CD4-positive, CD25-positive, alpha-beta regulatory T cell (primary cell): ENCODE data around the gene LRMDA. TPM values are rescaled to one million over a fixed set of nuclear protein-coding genes. Genes with fewer than 3 reads are reported as not detected.

Experiments
- ATAC-seq, 2 donors: fragments of 150-1000 bp; cut with Tn5 transposase; one replicate each; pipeline ENCODE4 v1.10.0; 2021; ENCODE audit warnings: low read depth in 2 of 2, moderate number of reproducible peaks in 2 of 2, moderate library complexity in 1 of 2
- DNase-seq, 3 donors: peaks; one replicate each; pipeline versions ENCODE4 v3.0.0 to v3.0.0-alpha.2; 2012 to 2022; ENCODE audit warnings: mixed read lengths in 1 of 3
- H3K27ac ChIP-seq: one replicate; pipeline ENCODE4 v1.7.0; 2013; ENCODE audit warnings: mild to moderate bottlenecking, low read length; ENCODE audit not compliant: insufficient read depth, poor library complexity, severe bottlenecking
- H3K27me3 ChIP-seq: one replicate; pipeline ENCODE4 v1.7.0; 2013; ENCODE audit warnings: low read length; ENCODE audit not compliant: control insufficient read depth, insufficient read depth
- H3K36me3 ChIP-seq: one replicate; pipeline ENCODE4 v1.7.0; 2013; ENCODE audit warnings: mild to moderate bottlenecking, low read length, moderate library complexity; ENCODE audit not compliant: control insufficient read depth, insufficient read depth
- H3K4me1 ChIP-seq: 2 replicates; pipeline ENCODE4 v1.7.0; 2013; ENCODE audit warnings: mild to moderate bottlenecking, low read length; ENCODE audit not compliant: insufficient read depth, control insufficient read depth, poor library complexity, severe bottlenecking
- H3K4me3 ChIP-seq: one replicate; pipeline ENCODE4 v1.7.0; 2013; ENCODE audit warnings: low read depth, mild to moderate bottlenecking, low read length, moderate library complexity
- H3K9me3 ChIP-seq, 2 experiments: 1 replicate in 1 of 2; 2 replicates in 1 of 2; pipeline ENCODE4 v1.7.0; 2013; ENCODE audit warnings: low read length in 2 of 2, mild to moderate bottlenecking in 1 of 2, moderate library complexity in 1 of 2; ENCODE audit not compliant: control insufficient read depth in 2 of 2
- H3K27ac Mint-ChIP-seq, 3 donors: one replicate each; pipeline ENCODE4 v1.8.0; 2020 to 2022; ENCODE audit warnings: mild to moderate bottlenecking in 3 of 3, mixed read lengths in 3 of 3, moderate library complexity in 2 of 3
- H3K27me3 Mint-ChIP-seq: one replicate; pipeline ENCODE4 v1.8.0; 2022; ENCODE audit warnings: mild to moderate bottlenecking, mixed read lengths
- H3K36me3 Mint-ChIP-seq: one replicate; pipeline ENCODE4 v1.8.0; 2020; ENCODE audit warnings: mixed read lengths
- H3K4me1 Mint-ChIP-seq, 4 donors: one replicate each; pipeline ENCODE4 v1.8.0; 2020 to 2022; ENCODE audit warnings: mixed read lengths in 4 of 4, mild to moderate bottlenecking in 1 of 4
- H3K4me3 Mint-ChIP-seq, 4 donors: one replicate each; pipeline ENCODE4 v1.8.0; 2020 to 2022; ENCODE audit warnings: mild to moderate bottlenecking in 4 of 4, mixed read lengths in 4 of 4, moderate library complexity in 3 of 4
- H3K9me3 Mint-ChIP-seq, 7 donors: one replicate each; pipeline ENCODE4 v1.8.0; 2020 to 2022; ENCODE audit warnings: mixed read lengths in 7 of 7, mild to moderate bottlenecking in 3 of 7, moderate library complexity in 2 of 7
- polyA plus RNA-seq, 4 donors: library from polyadenylated mRNA; unstranded; fragments of 300-500 nt; fragmentation: Illumina TruSeq; gene quantifications; one replicate each; pipeline ENCODE4 v1.2.3, GENCODE V29; 2021
- total RNA-seq: library from RNA; stranded (reverse); gene quantifications from one replicate; pipeline ENCODE4 v1.2.3, GENCODE V29; 2022

The LRMDA gene
- total and polyA plus RNA-seq, 5 donors from 2014 or later: 0.10 TPM; not detected in 4

DNA sequence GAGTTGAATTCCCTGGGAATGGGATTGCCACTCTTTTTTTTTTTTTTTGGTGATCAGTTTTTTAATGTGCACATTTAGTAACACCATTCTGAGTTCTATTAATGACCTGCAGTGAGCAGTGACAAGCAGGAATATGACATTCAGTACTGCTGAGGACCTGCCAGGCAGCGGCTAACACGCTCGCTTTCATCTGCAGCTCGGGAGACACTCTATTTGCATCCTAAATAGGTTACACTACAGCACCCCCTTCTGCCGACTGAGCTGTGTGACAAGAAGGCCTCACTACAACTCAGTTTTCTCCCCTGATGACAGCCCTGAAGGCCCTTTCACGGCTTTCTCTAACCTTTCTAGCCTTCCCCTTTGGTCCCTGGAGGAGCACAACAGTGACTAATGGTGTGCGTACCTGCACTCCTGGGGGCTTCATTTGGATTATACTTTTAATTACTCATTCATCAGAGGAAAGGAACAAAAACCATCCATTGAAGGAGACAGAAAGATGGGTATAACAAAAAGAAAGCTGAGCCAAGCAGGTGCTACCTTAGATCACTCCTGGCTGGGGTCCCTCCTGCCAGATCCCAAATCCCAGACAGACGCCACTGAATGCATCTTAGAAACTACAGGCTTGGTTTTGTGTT lies 872.4 kb downstream of the LRMDA start:
- H3K36me3 Mint-ChIP-seq: no peaks in the 10 kb centered on the region
- peak overlapping the region in 1 of 3 donors; percentile 36 for H3K27ac Mint-ChIP-seq
- Histone ChIP-seq H3K36me3 (no peaks in the 10 kb centered on the region), H3K27me3 (no peaks in the 10 kb centered on the region), H3K9me3 (no peaks in the 10 kb centered on the region), H3K4me1 (no peaks in the 10 kb centered on the region), H3K4me3 (no peak overlapping the region), H3K27ac (no peak overlapping the region)
- DNase-seq (peak; percentile 2 to 62 (median 40)), ATAC-seq (peak in 1 of 2 donors; percentile 62)
- H3K4me1 Mint-ChIP-seq: peaks cover 0 to 18% (median 2%) of the 10 kb centered on the region in 4 donors
- peaks cover 4% of the 10 kb centered on the region for H3K27me3 Mint-ChIP-seq
- H3K4me3 Mint-ChIP-seq: no peak overlapping the region
- H3K9me3 Mint-ChIP-seq: peaks cover 0 to 4% (median 0%) of the 10 kb centered on the region in 7 donors

GRCh38 chr10:76305930-76306615 lies 874.6 kb downstream of the LRMDA start:
- no peaks in the 10 kb centered on the region for H3K36me3 ChIP-seq
- Mint-ChIP-seq H3K9me3 (peaks cover 0 to 2% (median 0%) of the 10 kb centered on the region in 7 donors), H3K4me1 (peaks cover 0 to 19% (median 2%) of the 10 kb centered on the region in 4 donors), H3K36me3 (no peaks in the 10 kb centered on the region), H3K4me3 (no peak overlapping the region), H3K27me3 (peaks cover 4% of the 10 kb centered on the region), H3K27ac (no peak overlapping the region)
- no peaks in the 10 kb centered on the region for H3K27me3 ChIP-seq
- ATAC-seq (no peak), DNase-seq (no peak)
- no peaks in the 10 kb centered on the region for H3K9me3 ChIP-seq
- H3K4me3 ChIP-seq: no peak overlapping the region
- no peaks in the 10 kb centered on the region for H3K4me1 ChIP-seq
- no peak overlapping the region for H3K27ac ChIP-seq

- H3K27ac ChIP-seq: no peak overlapping the region
- ATAC-seq (no peak), DNase-seq (no peak)
- no peak overlapping the region for H3K27ac Mint-ChIP-seq
- H3K4me3 ChIP-seq: no peak overlapping the region
- peaks cover 4% of the 10 kb centered on the region for H3K27me3 Mint-ChIP-seq
- no peak overlapping the region for H3K4me3 Mint-ChIP-seq
- no peaks in the 10 kb centered on the region for H3K36me3 Mint-ChIP-seq
- H3K27me3 ChIP-seq: no peaks in the 10 kb centered on the region
- H3K9me3 Mint-ChIP-seq: peaks cover 0 to 2% (median 0%) of the 10 kb centered on the region in 7 donors
- H3K9me3 ChIP-seq: no peaks in the 10 kb centered on the region
- H3K4me1 ChIP-seq: no peaks in the 10 kb centered on the region
- H3K36me3 ChIP-seq: no peaks in the 10 kb centered on the region
- peaks cover 0 to 15% (median 2%) of the 10 kb centered on the region in 4 donors for H3K4me1 Mint-ChIP-seq
Observed at GRCh38 chr10:76306856-76307255, 875.4 kb downstream of the LRMDA start.

DNA sequence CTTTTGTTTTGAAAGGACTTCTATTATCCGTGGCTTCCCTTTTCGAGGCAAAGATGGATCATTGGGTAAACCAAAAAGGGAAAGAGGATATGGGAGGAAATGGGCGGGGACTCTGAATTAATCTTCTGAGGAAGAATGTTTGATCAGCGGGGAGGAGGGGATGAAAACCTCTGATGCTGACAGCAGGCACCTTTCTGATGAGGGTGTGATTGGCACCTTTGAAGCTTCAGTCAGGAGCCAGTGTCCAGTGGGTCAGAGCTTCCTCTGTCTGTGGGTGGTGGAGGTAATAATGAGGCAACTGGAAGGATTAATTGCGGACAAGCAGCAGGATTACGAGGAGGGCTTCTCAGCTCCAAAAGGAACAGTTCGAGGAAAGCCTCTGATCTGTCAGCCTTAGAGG lies 877.6 kb downstream of the LRMDA start:
- no peak overlapping the region for H3K27ac ChIP-seq
- no peaks in the 10 kb centered on the region for H3K9me3 ChIP-seq
- H3K4me3 ChIP-seq: no peak overlapping the region
- no peaks in the 10 kb centered on the region for H3K36me3 Mint-ChIP-seq
- no peaks in the 10 kb centered on the region for H3K36me3 ChIP-seq
- DNase-seq (no peak), ATAC-seq (no peak)
- peaks cover 0 to 2% (median 0%) of the 10 kb centered on the region in 4 donors for H3K4me1 Mint-ChIP-seq
- no peaks in the 10 kb centered on the region for H3K27me3 ChIP-seq
- H3K9me3 Mint-ChIP-seq: peaks cover 0 to 2% (median 0%) of the 10 kb centered on the region in 7 donors
- no peaks in the 10 kb centered on the region for H3K4me1 ChIP-seq
- H3K27ac Mint-ChIP-seq: no peak overlapping the region
- H3K4me3 Mint-ChIP-seq: no peak overlapping the region
- H3K27me3 Mint-ChIP-seq: peaks cover 4% of the 10 kb centered on the region

DNA sequence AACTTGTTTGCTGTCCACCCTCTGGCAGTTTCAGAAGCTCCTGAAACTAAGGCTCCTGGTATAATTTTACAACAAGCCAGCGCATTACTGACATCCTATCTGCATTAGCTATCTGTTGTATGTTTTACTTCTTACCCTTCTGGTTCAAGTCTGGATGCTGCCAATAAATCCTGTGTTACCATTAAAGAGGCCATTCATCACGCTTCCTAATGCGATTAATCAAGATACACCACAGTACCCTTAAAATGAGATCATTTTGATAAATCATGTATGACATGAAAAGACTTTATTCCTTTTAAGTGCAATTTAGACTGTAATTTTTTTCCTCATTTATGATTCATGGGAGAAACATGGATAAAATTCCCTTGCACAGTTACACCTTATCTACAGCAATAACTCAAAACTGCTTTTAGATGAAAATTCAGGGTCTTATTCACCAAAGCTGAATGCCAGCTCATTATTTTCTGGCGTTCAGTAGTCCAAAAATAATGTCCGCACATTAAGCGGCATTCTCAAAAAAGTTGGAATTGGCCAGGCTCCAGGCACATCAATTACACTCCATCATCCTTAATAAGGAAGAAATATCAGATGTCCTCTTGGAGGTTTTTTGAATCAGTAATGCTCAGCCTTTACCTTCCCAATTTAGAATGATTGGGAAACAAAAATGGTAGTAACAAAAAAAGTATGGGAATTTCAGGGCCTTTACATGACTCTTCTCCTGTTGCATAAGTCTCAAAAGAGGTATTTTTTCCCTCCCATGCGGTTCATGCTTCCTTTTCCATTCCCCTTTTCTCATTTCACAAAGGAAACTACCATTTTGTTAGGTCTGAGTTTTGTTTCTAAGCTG lies 878.5 kb downstream of the LRMDA start:
- ATAC-seq: no peak

DNA sequence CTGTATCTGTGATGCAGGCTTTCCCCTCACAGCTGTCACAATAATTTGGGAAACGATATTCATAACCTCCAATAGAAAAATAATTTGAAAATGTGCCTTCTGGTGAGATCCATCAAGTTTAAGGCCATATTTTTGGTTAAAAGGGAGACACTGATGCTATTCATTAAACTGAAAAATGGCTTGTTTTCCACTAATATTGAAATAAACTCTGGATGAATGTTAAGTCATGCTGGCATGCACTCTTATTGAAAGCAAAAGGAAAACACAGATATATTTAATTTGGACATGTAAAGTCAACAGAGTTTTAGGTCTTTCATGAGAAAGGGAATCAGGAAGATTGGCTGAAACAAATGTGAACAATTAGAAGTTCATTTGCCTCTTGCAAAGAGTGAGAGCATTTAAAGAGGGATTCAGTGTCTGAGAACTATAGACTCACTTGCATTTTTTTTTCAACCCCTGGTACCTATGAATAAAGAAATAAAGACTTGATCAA lies 879.2 kb downstream of the LRMDA start:
- DNase-seq: no peak
- Histone ChIP-seq H3K4me1 (no peaks in the 10 kb centered on the region), H3K9me3 (no peaks in the 10 kb centered on the region), H3K4me3 (no peak overlapping the region), H3K36me3 (no peaks in the 10 kb centered on the region), H3K27ac (no peak overlapping the region), H3K27me3 (no peaks in the 10 kb centered on the region)
- no peaks in the 10 kb centered on the region for H3K27me3 Mint-ChIP-seq
- peaks cover 0 to 2% (median 0%) of the 10 kb centered on the region in 7 donors for H3K9me3 Mint-ChIP-seq
- no peak overlapping the region for H3K27ac Mint-ChIP-seq
- ATAC-seq: no peak
- peaks cover 0 to 2% (median 0%) of the 10 kb centered on the region in 4 donors for H3K4me1 Mint-ChIP-seq
- no peaks in the 10 kb centered on the region for H3K36me3 Mint-ChIP-seq
- H3K4me3 Mint-ChIP-seq: no peak overlapping the region

More for the DNA sequence above, 878.5 kb downstream of the LRMDA start:
- H3K27me3 Mint-ChIP-seq: no peaks in the 10 kb centered on the region
- H3K9me3 Mint-ChIP-seq: peaks cover 0 to 2% (median 0%) of the 10 kb centered on the region in 7 donors
- H3K4me1 Mint-ChIP-seq: peaks cover 0 to 2% (median 0%) of the 10 kb centered on the region in 4 donors
- no peak overlapping the region for H3K27ac ChIP-seq
- no peak for DNase-seq
- H3K36me3 ChIP-seq: no peaks in the 10 kb centered on the region
- no peak overlapping the region for H3K4me3 Mint-ChIP-seq
- no peaks in the 10 kb centered on the region for H3K4me1 ChIP-seq
- no peak overlapping the region for H3K4me3 ChIP-seq
- H3K27me3 ChIP-seq: no peaks in the 10 kb centered on the region
- H3K36me3 Mint-ChIP-seq: no peaks in the 10 kb centered on the region
- no peaks in the 10 kb centered on the region for H3K9me3 ChIP-seq
- no peak overlapping the region for H3K27ac Mint-ChIP-seq

GRCh38 chr10:76311752-76312636 lies 880.6 kb downstream of the LRMDA start:
- Mint-ChIP-seq H3K27me3 (no peaks in the 10 kb centered on the region), H3K4me3 (no peak overlapping the region), H3K27ac (no peak overlapping the region), H3K4me1 (peaks cover 0 to 2% (median 0%) of the 10 kb centered on the region in 4 donors), H3K36me3 (no peaks in the 10 kb centered on the region), H3K9me3 (peaks cover 0 to 2% (median 0%) of the 10 kb centered on the region in 7 donors)
- H3K4me3 ChIP-seq: no peak overlapping the region
- H3K9me3 ChIP-seq: no peaks in the 10 kb centered on the region
- H3K4me1 ChIP-seq: no peaks in the 10 kb centered on the region
- peak in 1 of 3 donors; percentile 5 for DNase-seq
- H3K36me3 ChIP-seq: no peaks in the 10 kb centered on the region
- no peak overlapping the region for H3K27ac ChIP-seq
- no peaks in the 10 kb centered on the region for H3K27me3 ChIP-seq
- ATAC-seq: no peak
